GM18519 (cell line): ENCODE measurements around the gene RAPGEF4.

Source experiments
- ATAC-seq: cut with Tn5 transposase; IDR thresholded peaks from one replicate; pipeline ENCODE4 v1.9.1; 2021; ENCODE audit warnings: mild to moderate bottlenecking, moderate library complexity; ENCODE audit not compliant: unreplicated experiment, low FRiP score

Gene RAPGEF4

GRCh38 chr2:172735582-172736423, at the start of gene RAPGEF4:
Gene RAPGEF4 (plus strand): TSS chr2:172735845. CDS start chr2:172735984, 139 bp downstream.
- no peak for ATAC-seq

- ATAC-seq: no peak
Measured at GRCh38 chr2:172693037-172693436, 42.6 kb upstream of the RAPGEF4 start.

- no peak for ATAC-seq
Measured at GRCh38 chr2:172693529-172694455, 41.9 kb upstream of the RAPGEF4 start.

- no peak for ATAC-seq
Measured at GRCh38 chr2:172697296-172697695, 38.3 kb upstream of the RAPGEF4 start.

GRCh38 chr2:172698041-172698863, 37.4 kb upstream of the RAPGEF4 start:
- no peak for ATAC-seq

GRCh38 chr2:172701250-172701649, 34.4 kb upstream of the RAPGEF4 start:
- no peak for ATAC-seq

- no peak for ATAC-seq
Measured at GRCh38 chr2:172702451-172702850, 33.2 kb upstream of the RAPGEF4 start.

- ATAC-seq: no peak
Measured at GRCh38 chr2:172704072-172704936, 31.3 kb upstream of the RAPGEF4 start.

GRCh38 chr2:172705352-172705751, 30.3 kb upstream of the RAPGEF4 start:
- ATAC-seq: no peak

GRCh38 chr2:172708247-172708646, 27.4 kb upstream of the RAPGEF4 start:
- ATAC-seq: no peak

GRCh38 chr2:172709566-172710291, 25.9 kb upstream of the RAPGEF4 start:
- ATAC-seq: no peak

- ATAC-seq: no peak
Measured at GRCh38 chr2:172710584-172711047, 25.0 kb upstream of the RAPGEF4 start.

- no peak for ATAC-seq
Measured at GRCh38 chr2:172711110-172711509, 24.5 kb upstream of the RAPGEF4 start.

- no peak for ATAC-seq
Measured at GRCh38 chr2:172712251-172712650, 23.4 kb upstream of the RAPGEF4 start.

GRCh38 chr2:172713365-172713875, 22.2 kb upstream of the RAPGEF4 start:
- ATAC-seq: no peak

- no peak for ATAC-seq
Measured at GRCh38 chr2:172722481-172722880, 13.2 kb upstream of the RAPGEF4 start.

GRCh38 chr2:172723286-172723685, 12.4 kb upstream of the RAPGEF4 start:
- ATAC-seq: no peak

- ATAC-seq: no peak
Measured at GRCh38 chr2:172724724-172725123, 10.9 kb upstream of the RAPGEF4 start.

GRCh38 chr2:172725284-172725683, 10.4 kb upstream of the RAPGEF4 start:
- no peak for ATAC-seq
